ENCODE results near the gene TNP2. TPM values are rescaled to one million over a fixed set of nuclear protein-coding genes. Genes with fewer than 3 reads are reported as not detected.

The TNP2 gene
- total RNA-seq, 2 experiments from 2014 or later = not detected

DNA sequence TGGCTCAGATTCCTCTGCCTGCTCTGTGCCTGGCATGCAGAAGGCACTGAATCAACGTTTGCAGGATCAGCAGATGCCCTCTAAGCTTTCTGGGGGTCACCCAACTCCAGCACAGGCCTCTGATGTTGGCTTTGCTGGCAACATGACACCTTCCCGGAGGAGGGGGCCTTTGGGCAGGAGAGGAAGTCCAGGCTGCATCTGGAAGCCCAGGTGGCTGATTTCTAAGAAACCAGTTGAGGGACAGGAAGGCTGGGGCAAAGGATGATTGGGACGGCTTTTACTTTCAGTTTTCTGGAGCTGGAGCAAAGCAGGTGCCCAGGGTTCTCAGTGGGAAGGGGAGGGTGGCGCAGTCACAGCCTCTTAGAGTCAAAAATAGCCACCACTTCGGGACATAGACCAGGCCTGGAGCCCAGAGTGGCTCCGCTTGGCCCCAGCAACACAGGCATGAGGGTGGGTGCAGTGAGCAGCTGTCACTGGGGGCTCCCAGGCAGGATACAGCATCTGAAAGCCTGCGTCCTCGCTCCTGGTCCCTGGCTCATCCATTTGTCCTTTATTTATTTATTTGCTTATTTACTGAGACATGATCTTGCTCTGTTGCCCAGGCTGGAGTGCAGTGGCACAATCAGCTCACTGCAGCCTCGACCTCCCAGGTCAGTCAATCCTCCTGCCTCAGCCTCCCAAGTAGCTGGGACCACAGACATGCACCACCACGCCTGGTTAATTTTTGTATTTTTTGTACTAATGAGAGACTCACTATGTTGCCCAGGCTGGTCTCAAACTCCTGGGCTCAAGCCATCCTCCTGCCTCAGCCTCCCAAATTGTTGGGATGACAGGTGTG lies 28.3 kb downstream of the TNP2 start:
- ChIA-PET CTCF (interaction anchor here (0.9 to 1.3 kb wide), 6 partner anchors 8 to 287 kb away, joined by 3 to 5 read pairs (median 4); no protein-coding TSS in a partner anchor), POLR2A (interaction anchor here (1.2 to 3.8 kb wide), 5 partner anchors 10 to 147 kb away, joined by 5 to 15 read pairs (median 5); partner anchors contain the start of gene SOCS1)
- Mint-ChIP-seq H3K9me3 (ENCODE audit: insufficient read depth) (no peaks in the 10 kb centered on the region), H3K4me1 (ENCODE audit: low read depth) (peaks cover 23% of the 10 kb centered on the region), H3K4me3 (peak overlapping the region; percentile 64), H3K36me3 (ENCODE audit: low read depth) (peaks cover 11% of the 10 kb centered on the region), H3K27me3 (ENCODE audit: low read depth) (no peaks in the 10 kb centered on the region), H3K27ac (no peak overlapping the region)
- ATAC-seq = peak; percentile 67
- DNase-seq = peak; percentile 54

DNA sequence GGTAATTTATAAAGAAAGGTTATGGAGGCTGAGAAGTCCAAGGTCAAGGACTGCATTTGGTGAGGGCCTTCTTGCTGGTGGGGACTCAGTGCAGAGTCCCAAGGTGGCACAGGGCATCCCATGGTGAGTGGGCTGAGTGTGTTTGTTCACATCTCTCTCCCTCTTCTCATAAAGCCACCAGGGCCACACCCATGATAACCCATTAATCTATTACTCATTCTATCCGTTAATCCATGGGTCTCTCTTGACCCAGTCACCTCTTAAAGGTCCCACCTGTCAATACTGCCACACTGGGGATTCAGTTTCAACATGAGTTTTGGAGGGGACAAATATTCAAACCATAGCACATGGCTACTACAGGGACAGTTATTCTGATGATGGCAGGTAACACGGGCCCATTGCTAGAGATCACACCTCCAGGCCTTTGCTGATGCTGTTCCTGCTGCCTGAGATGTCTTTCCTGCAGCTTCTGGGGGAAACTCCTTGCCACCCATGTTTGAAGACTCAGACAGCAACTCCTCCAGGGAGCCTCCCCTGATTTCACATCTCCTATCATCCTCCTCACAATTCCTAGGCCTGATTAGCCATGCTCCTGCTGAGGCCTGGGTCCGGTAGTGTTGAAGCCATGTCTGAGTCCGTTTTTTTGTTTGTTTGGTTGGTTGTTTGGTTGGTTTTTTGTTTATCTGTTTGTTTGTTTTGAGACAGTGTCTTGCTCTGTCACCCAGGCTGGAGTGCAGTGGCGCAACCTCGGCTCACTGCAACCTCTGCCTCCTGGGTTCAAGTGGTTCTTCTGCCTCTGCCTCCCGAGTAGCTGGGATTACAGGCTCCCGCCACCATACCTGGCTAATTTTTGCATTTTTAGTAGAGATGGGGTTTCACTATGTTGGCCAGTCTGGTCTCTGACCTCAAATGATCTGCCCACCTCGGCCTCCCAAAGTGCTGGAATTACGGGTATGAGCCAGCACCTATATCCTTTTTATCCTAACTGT lies 29.2 kb downstream of the TNP2 start:
- DNase-seq = no peak
- ChIA-PET CTCF (interaction anchor here (0.9 to 1.2 kb wide), 4 partner anchors 15 to 286 kb away, joined by 3 to 4 read pairs (median 3); no protein-coding TSS in a partner anchor), POLR2A (interaction anchor here (1.2 to 3.8 kb wide), 5 partner anchors 11 to 146 kb away, joined by 5 to 15 read pairs (median 5); partner anchors contain the start of gene SOCS1)
- H3K9me3 Mint-ChIP-seq (ENCODE audit: insufficient read depth) = no peaks in the 10 kb centered on the region
- H3K4me3 Mint-ChIP-seq = peak overlapping the region; percentile 64
- peaks cover 23% of the 10 kb centered on the region for H3K4me1 Mint-ChIP-seq (ENCODE audit: low read depth)
- H3K36me3 Mint-ChIP-seq (ENCODE audit: low read depth) = peaks cover 2% of the 10 kb centered on the region
- H3K27me3 Mint-ChIP-seq (ENCODE audit: low read depth) = no peaks in the 10 kb centered on the region
- no peak overlapping the region for H3K27ac Mint-ChIP-seq
- no peak for ATAC-seq

DNA sequence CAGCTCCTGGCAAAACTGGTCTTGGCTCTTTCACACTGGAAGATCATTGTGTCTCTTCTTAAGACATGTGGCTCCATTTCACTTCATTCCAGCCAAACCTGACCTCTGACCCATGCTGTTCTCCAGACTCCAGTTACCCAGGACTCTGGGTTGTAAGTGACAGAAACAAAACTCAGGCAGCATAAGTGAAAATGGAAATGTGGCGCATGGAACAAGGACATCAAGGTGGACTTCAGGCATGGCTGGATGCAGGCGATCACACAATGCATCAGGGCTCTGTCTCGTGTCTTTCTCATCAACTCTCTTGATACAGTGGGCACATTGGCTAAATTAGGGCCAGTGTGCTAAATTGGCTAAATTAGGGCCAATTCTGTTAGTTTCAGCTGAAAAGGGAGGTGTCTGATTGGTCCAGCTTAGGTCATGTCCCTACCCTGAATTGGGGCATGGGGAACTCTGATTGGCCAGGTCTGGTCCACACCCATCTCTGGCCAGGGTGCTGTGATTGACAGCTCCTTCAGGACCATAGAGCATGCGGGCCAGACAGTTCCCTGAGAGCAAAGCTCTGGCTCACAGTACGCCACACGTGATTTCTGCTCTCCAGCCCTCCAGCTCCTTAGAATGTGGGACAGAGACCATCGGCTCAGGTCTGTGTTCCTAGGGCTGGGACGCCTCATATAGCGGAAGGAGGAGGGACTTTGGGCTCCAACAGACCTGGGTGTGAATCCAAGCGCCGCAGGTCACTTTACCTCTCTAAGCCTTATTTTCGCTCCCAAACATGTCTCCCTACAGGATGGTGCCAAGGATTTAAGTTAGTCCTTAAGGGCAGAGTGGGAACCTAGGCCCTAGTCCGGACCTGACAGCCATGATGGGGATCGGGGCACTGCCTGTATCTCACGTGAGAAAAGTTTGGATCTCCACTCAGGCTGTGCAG lies 30.6 kb downstream of the TNP2 start:
- peak overlapping the region; percentile 29 for H3K27ac Mint-ChIP-seq

DNA sequence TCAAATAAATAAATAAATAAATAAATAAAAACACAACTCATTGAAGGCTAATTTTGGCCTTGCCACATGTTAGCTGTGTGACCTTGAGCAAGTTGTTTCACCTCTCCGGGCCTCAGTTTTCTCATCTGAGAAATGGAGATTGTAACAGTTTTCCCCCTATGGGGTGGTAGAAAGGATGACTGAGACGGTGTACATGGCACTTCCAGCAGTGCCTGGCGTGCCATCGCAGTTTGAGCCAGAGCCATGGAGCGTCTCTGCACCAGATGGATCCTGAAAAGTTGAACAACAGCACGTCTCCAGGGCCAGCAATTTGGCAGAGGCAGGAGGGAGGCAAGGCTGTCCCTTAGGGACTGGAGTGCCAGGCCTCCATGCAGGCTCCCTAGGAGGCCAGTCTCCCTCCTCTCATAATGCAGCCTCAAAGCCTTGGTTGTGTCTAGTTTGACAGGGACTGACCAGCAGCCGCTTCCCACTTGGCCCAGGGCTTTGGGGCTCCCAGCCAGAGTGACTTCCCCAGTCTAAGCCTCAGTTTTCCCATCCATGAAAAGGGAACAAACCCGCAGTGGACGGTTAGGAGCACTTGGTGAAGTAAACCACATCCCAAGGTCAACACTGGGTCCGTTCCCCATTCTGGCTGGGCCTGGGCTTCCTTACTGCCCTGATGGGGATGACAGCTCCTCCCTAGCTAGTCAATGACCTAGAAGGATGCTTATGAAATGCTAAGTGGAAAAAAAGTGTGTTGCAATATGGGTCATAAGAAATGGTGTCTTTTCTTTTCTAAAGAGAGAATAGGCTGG lies 32.5 kb downstream of the TNP2 start:
- Mint-ChIP-seq H3K4me3 (no peak overlapping the region), H3K27me3 (ENCODE audit: low read depth) (no peaks in the 10 kb centered on the region), H3K4me1 (ENCODE audit: low read depth) (peaks cover 48% of the 10 kb centered on the region), H3K36me3 (ENCODE audit: low read depth) (peaks cover 2% of the 10 kb centered on the region), H3K27ac (peak overlapping the region; percentile 68), H3K9me3 (ENCODE audit: insufficient read depth) (no peaks in the 10 kb centered on the region)
- ChIA-PET POLR2A (interaction anchor here (0.6 to 4.4 kb wide), 7 partner anchors 9 to 184 kb away, joined by 3 to 122 read pairs (median 4); partner anchors contain the start of gene SOCS1), CTCF (interaction anchor here (0.7 to 5.0 kb wide), 4 partner anchors 17 to 273 kb away, joined by 3 to 56 read pairs (median 3); partner anchors contain the start of gene SOCS1)
- ATAC-seq (no peak), DNase-seq (no peak)

More for the DNA sequence above, 30.6 kb downstream of the TNP2 start:
- peaks cover 2% of the 10 kb centered on the region for H3K36me3 Mint-ChIP-seq (ENCODE audit: low read depth)
- H3K9me3 Mint-ChIP-seq (ENCODE audit: insufficient read depth) = no peaks in the 10 kb centered on the region
- POLR2A ChIA-PET = interaction anchor here (1.6 to 2.1 kb wide), 2 partner anchors 8 to 14 kb away, joined by 4 to 10 read pairs; no protein-coding TSS in a partner anchor
- H3K4me3 Mint-ChIP-seq = no peak overlapping the region
- H3K4me1 Mint-ChIP-seq (ENCODE audit: low read depth) = peaks cover 30% of the 10 kb centered on the region
- CTCF ChIA-PET = interaction anchor here (1.0 to 1.8 kb wide), 2 partner anchors 8 to 17 kb away, joined by 4 to 6 read pairs; partner anchors contain the start of gene SOCS1
- DNase-seq = no peak
- no peaks in the 10 kb centered on the region for H3K27me3 Mint-ChIP-seq (ENCODE audit: low read depth)
- ATAC-seq = no peak

DNA sequence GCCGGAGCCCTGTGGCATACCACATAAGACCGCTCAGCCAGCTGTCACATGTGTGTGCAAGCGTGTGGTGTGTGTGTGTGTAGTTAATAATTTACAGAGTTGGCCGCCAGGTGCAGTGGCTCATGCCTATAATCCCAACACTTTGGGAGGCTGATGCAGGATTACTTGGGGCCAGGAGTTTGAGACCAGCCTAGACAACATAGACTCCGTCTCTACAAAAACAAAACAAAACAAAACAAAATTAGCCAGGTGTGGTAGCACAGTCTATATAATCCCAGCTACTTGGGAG lies 33.5 kb downstream of the TNP2 start:
- Mint-ChIP-seq H3K36me3 (ENCODE audit: low read depth) (peaks cover 2% of the 10 kb centered on the region), H3K4me1 (ENCODE audit: low read depth) (peaks cover 58% of the 10 kb centered on the region), H3K4me3 (no peak overlapping the region), H3K27me3 (ENCODE audit: low read depth) (no peaks in the 10 kb centered on the region), H3K9me3 (ENCODE audit: insufficient read depth) (no peaks in the 10 kb centered on the region), H3K27ac (peak overlapping the region; percentile 81)
- ChIA-PET POLR2A (interaction anchor here (1.0 to 4.4 kb wide), 3 partner anchors 10 to 18 kb away, joined by 3 to 122 read pairs (median 6); partner anchors contain the start of gene SOCS1), CTCF (interaction anchor here (0.6 to 5.0 kb wide), 5 partner anchors 17 to 271 kb away, joined by 3 to 56 read pairs (median 3); partner anchors contain the start of gene SOCS1)
- ATAC-seq (no peak), DNase-seq (no peak)

DNA sequence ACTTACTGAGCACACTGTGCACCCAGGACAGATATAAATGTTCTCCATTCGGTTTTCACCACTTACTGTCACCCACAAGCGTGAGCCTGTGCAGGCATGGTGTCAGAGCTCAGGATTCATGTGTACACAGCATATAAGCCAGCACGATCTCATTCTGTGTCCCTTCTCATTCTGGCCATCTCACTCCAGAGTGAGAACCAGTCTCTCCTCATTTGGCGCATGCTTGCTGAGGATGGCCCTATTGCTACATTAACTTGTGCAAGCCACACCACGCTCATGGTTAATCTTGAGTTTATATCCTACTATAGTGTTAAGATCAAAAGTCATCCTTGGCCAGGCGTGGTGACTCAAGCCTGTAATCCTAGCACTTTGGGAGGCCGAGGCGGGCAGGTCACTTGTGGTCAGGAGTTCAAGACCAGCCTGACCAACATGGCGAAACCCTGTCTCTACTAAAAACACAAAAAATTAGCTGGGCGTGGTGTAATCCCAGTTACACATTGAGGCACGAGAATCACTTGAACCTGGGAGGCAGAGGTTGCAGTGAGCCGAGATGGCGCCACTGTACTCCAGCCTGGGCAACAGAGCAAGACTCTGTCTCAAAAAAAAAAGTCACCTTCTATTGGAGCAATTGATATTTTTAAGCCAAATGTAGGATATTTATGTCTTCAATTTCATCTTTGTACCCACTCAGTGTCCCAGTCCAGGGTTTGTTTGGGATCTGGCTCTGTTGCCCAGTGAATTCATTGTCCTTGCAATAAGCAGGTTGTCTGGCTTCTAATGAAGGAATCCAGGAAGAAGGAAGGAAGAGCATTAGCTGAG lies 34.0 kb downstream of the TNP2 start:
- CTCF ChIA-PET = interaction anchor here (0.6 to 5.0 kb wide), 6 partner anchors 11 to 271 kb away, joined by 3 to 56 read pairs (median 4); partner anchors contain the start of gene SOCS1
- Mint-ChIP-seq H3K27me3 (ENCODE audit: low read depth) (no peaks in the 10 kb centered on the region), H3K4me1 (ENCODE audit: low read depth) (peaks cover 61% of the 10 kb centered on the region), H3K36me3 (ENCODE audit: low read depth) (peaks cover 2% of the 10 kb centered on the region), H3K27ac (peak overlapping the region; percentile 81), H3K4me3 (peak overlapping the region; percentile 14), H3K9me3 (ENCODE audit: insufficient read depth) (no peaks in the 10 kb centered on the region)
- no peak for ATAC-seq
- DNase-seq = no peak
- POLR2A ChIA-PET = interaction anchor here (1.0 to 4.4 kb wide), 5 partner anchors 10 to 56 kb away, joined by 3 to 122 read pairs (median 6); partner anchors contain the start of gene SOCS1

DNA sequence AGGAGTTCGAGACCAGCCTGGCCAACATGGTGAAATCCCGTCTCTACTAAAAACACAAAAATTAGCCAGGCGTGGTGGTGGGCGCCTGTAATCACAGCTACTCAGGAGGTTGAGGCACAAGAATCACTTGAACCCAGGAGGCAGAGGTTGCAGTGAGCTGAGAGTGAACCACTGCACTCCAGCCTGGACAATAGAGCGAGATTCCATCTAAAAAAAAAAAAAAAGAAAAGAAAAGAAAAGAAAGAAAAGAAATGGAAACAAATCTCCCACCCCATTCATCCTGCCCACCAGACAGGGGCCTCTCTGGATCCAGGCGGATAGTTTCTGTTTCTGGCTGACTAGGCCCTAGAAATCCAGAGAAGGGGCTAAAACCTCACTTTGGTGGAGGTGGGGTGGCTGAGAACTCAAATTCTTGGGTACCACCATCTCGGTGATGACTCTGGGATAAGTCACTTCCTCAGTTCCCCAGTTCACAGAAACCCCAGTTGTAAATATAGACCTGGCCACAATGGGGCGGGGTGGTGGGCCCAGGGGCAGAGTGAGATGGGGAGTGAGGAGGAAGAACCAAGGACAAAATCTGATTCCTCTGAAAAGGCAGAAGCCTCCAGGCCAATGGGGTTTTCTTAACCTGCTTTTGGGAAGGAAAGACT lies 35.3 kb downstream of the TNP2 start:
- CTCF ChIA-PET = interaction anchor here (1.0 to 5.0 kb wide), 9 partner anchors 9 to 139 kb away, joined by 3 to 56 read pairs (median 5); partner anchors contain the start of gene SOCS1
- DNase-seq = peak; percentile 86
- POLR2A ChIA-PET = interaction anchor here (0.6 to 4.4 kb wide), 19 partner anchors 9 to 269 kb away, joined by 3 to 122 read pairs (median 4); partner anchors contain the start of gene SOCS1
- Mint-ChIP-seq H3K4me1 (ENCODE audit: low read depth) (peaks cover 74% of the 10 kb centered on the region), H3K4me3 (peak overlapping the region; percentile 71), H3K27ac (peak overlapping the region; percentile 98), H3K9me3 (ENCODE audit: insufficient read depth) (no peaks in the 10 kb centered on the region), H3K36me3 (ENCODE audit: low read depth) (peaks cover 2% of the 10 kb centered on the region), H3K27me3 (ENCODE audit: low read depth) (no peaks in the 10 kb centered on the region)
- peak; percentile 22 for ATAC-seq

DNA sequence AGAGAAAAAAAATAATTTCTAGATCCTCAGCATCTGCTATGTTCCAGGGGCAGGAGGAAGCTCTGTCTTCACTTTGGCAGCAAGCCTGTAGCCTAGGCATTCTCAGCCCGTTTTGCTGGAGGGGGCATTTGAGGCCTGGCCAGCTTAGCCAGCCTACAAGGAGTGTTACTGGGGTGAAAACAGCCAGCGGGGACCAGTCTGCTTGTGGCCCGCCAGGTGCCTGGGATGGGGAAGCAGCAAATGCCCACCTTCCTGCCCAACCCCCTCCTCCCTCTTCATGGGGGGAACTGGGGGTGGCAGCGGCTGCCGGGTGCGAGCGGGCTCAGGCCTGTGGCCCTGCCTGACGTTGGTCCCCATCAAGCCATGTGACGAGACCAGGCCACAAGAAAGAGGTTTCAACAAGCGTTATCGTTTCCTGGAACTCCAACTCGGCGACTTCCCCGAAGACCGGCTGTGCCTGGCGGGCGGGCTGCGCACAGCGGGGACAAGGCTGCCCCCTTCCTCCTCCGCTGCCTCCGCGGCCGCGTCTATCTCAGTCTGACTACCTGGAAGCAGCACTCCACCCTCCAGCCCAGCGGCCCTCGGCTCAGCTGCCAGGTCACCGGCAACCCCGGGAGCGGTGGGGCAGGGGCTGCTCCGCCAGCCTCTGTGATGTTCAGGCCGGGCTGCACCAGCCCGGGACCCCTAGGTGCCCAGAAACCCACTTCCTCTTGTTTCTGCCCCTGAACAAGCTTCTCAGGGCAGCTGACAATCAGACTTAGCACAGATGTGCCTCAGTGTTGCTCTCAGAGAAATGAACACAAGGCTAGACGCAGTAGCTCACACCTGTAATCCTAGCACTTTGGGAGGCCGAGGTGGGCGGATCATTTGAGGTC lies 36.0 kb downstream of the TNP2 start:
- POLR2A ChIA-PET = interaction anchor here (0.6 to 4.4 kb wide), 24 partner anchors 9 to 268 kb away, joined by 3 to 122 read pairs (median 4); partner anchors contain the start of gene SOCS1

More for the DNA sequence above, 36.0 kb downstream of the TNP2 start:
- CTCF ChIA-PET = interaction anchor here (0.7 to 5.0 kb wide), 12 partner anchors 8 to 270 kb away, joined by 3 to 56 read pairs (median 4); partner anchors contain the start of gene SOCS1
- peak overlapping the region; percentile 71 for H3K4me3 Mint-ChIP-seq
- H3K27me3 Mint-ChIP-seq (ENCODE audit: low read depth) = no peaks in the 10 kb centered on the region
- peak overlapping the region; percentile 98 for H3K27ac Mint-ChIP-seq
- H3K4me1 Mint-ChIP-seq (ENCODE audit: low read depth) = peaks cover 81% of the 10 kb centered on the region
- DNase-seq = peak; percentile 97
- H3K9me3 Mint-ChIP-seq (ENCODE audit: insufficient read depth) = no peaks in the 10 kb centered on the region
- H3K36me3 Mint-ChIP-seq (ENCODE audit: low read depth) = no peaks in the 10 kb centered on the region
- peak; percentile 90 for ATAC-seq

Data from activated CD8-positive, alpha-beta T cell treated with anti-CD3 and anti-CD28 coated beads, Interleukin-2, amount 10 ng/mL, durations not matched to agents 7 days and 5 days (primary cell).